OCI-LY7 (cell line): Measurements from ENCODE around the gene FGD4.

ENCODE experiments used
- EZH2phosphoT487 ChIP-seq: fragments of 200-600 bp; sonication (generic); IDR thresholded peaks from 2 replicates; pipeline ENCODE4 v1.6.1; 2018; ENCODE audit warnings: low read depth, borderline replicate concordance, mild to moderate bottlenecking, mixed run types, antibody characterized with exemption, low read length, moderate library complexity, mixed read lengths
- TF ChIP-seq, protein P1 (sequence below): fragments of 200-600 bp; sonication (generic); conservative IDR thresholded peaks from 2 replicates; pipeline ENCODE4 v1.5.1; 2014; ENCODE audit warnings: mild to moderate bottlenecking, antibody characterized with exemption, low read length, moderate library complexity, mixed read lengths

DNA sequence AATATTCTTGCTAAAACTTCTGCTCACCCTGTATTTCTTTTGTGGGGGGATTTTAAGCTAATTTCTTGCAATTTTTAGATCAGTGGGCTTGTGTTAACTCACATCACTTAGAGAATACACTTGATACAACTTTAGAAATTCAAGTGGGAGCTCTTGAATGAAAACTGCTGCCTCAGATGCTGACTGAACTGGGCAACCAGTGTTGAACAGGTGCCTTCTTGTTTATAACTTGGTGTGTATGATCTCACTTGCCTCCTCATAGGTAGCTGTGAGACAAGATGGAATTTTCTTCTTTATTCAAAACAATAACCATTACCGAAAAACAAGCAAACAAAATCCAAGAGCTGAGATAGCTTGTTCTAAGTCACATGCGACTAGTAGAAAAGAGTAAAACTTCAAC is 63.5 kb downstream of the FGD4 start:
- TF ChIP-seq, protein P1, sequence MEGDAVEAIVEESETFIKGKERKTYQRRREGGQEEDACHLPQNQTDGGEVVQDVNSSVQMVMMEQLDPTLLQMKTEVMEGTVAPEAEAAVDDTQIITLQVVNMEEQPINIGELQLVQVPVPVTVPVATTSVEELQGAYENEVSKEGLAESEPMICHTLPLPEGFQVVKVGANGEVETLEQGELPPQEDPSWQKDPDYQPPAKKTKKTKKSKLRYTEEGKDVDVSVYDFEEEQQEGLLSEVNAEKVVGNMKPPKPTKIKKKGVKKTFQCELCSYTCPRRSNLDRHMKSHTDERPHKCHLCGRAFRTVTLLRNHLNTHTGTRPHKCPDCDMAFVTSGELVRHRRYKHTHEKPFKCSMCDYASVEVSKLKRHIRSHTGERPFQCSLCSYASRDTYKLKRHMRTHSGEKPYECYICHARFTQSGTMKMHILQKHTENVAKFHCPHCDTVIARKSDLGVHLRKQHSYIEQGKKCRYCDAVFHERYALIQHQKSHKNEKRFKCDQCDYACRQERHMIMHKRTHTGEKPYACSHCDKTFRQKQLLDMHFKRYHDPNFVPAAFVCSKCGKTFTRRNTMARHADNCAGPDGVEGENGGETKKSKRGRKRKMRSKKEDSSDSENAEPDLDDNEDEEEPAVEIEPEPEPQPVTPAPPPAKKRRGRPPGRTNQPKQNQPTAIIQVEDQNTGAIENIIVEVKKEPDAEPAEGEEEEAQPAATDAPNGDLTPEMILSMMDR: no peak
- TF ChIP-seq EZH2phosphoT487: no peak
